Measurements from ENCODE around the gene ATG9B. TPM values are rescaled to one million over a fixed set of nuclear protein-coding genes. Genes with fewer than 3 reads are reported as not detected.
A peak's percentile ranks its signal among the peaks of the same experiment; 100 is the strongest.

Gene ATG9B
- total and polyA plus RNA-seq, 2 donors (not counting 1 experiment from before 2014, with no cell fraction given): 5.1 to 7.2 TPM

GRCh38 chr7:151059367-151060112, 35.2 kb upstream of the ATG9B start, which contains the start of gene SLC4A2:
Gene SLC4A2, plus strand, starts transcription at chr7:151059589. Its CDS starts 2,399 bp downstream, at chr7:151061988.
- intact Hi-C loops (cut with micrococcal nuclease): loop anchor here (1.0 to 5.0 kb wide), 4 partner anchors 21 to 1345 kb away; partner anchors contain the start of genes FASTK and REPIN1

More at GRCh38 chr7:151059367-151060112, 35.2 kb upstream of the ATG9B start, which contains the start of gene SLC4A2:
- DNase-seq (peak; percentile 87), ATAC-seq (ENCODE audit: low read depth) (peak; percentile 35)
- Histone ChIP-seq H3K36me3 (replicated peaks in 1 of 2; ENCODE audit: control extremely low read depth in 1 of 2, control insufficient read depth in 1 of 2, extremely low read depth in 1 of 2, insufficient read depth in 2 of 2, low read length in 1 of 2) (peaks cover 0 to 5% of the 10 kb centered on the region in 2 experiments), H2AFZ (ENCODE audit: insufficient read depth, low read depth, low read length, poor library complexity, severe bottlenecking) (peak within 1 kb of the TSS; percentile 98), H3K4me3 (ENCODE audit: control extremely low read depth in 1 of 5, extremely low read depth in 1 of 5, insufficient read depth in 1 of 5, low read depth in 2 of 5, low read length in 4 of 5) (peak within 1 kb of the TSS; percentile 67 to 90 (median 73)), H3K27ac (ENCODE audit: low read length in 2 of 2) (peak within 1 kb of the TSS; percentile 79 to 82), H3K4me1 (ENCODE audit: control insufficient read depth in 2 of 2, insufficient read depth in 2 of 2, low read length in 2 of 2) (peaks cover 23 to 40% of the 10 kb centered on the region in 2 donors), H4K20me1 (ENCODE audit: control insufficient read depth, insufficient read depth, low read length, poor library complexity, severe bottlenecking) (peaks cover 32% of the 10 kb centered on the region), H3K79me2 (ENCODE audit: control insufficient read depth, insufficient read depth, low read length) (peaks cover 37% of the 10 kb centered on the region), H3K9ac (ENCODE audit: low read length) (peak within 1 kb of the TSS; percentile 89), H3K4me2 (replicated peaks; ENCODE audit: low read depth, low read length, poor library complexity, severe bottlenecking) (peak within 1 kb of the TSS; percentile 100), H3K9me3 (ENCODE audit: control extremely low read depth in 1 of 3, control insufficient read depth in 2 of 3, insufficient read depth in 1 of 3, low read length in 2 of 3) (no peaks in the 10 kb centered on the region), H3K27me3 (replicated peaks in 1 of 4; ENCODE audit: control extremely low read depth in 1 of 4, control insufficient read depth in 3 of 4, insufficient read depth in 4 of 4, low read length in 3 of 4) (no peaks in the 10 kb centered on the region)
- no peaks in the 10 kb centered on the region for H3K27me3 Mint-ChIP-seq
- H3K27ac Mint-ChIP-seq: peak within 1 kb of the TSS; percentile 94
- H3K9me3 Mint-ChIP-seq (ENCODE audit: insufficient read depth): no peaks in the 10 kb centered on the region
- POLR2A ChIA-PET: interaction anchor here (0.7 to 1.0 kb wide), 2 partner anchors 24 to 732 kb away, joined by 3 to 7 read pairs; partner anchors contain the start of gene TMUB1
- peak; percentile 82 for TF ChIP-seq CTCF (IDR thresholded peaks at IDR 0.05)
- TF ChIP-seq EZH2 (IDR thresholded peaks at IDR 0.05; ENCODE audit: borderline replicate concordance, insufficient read depth, low read depth, low read length, poor library complexity, severe bottlenecking): no peak
- H3K4me1 Mint-ChIP-seq: peaks cover 36% of the 10 kb centered on the region
- WGBS (ENCODE audit: insufficient coverage): under 1% methylated on average over 72 of the region's 75 CpGs
- CTCF ChIA-PET: interaction anchor here (1.3 to 2.2 kb wide), 2 partner anchors 21 to 51 kb away, joined by 4 to 6 read pairs; partner anchors contain the start of gene FASTK
- peak within 1 kb of the TSS; percentile 96 for H3K4me3 Mint-ChIP-seq
